WI38 (cell line): ENCODE measurements around the gene FKBP8.

Experiments used
- H3K4me3 ChIP-seq: 2 replicates; pipeline ENCODE4 v1.5.1; 2011; ENCODE audit warnings: low read depth, mild to moderate bottlenecking, control low read depth, low read length
- CTCF ChIP-seq: IDR thresholded peaks from 2 replicates; pipeline ENCODE4 v1.5.1; 2012; ENCODE audit warnings: low read depth, mild to moderate bottlenecking, control low read depth, low read length

FKBP8 gene

GRCh38 chr19:18587962-18588610 is 44.7 kb upstream of the FKBP8 start:
- peak overlapping the region; percentile 79 for H3K4me3 ChIP-seq
- TF ChIP-seq CTCF: no peak

- TF ChIP-seq CTCF: no peak
Observed at GRCh38 chr19:18587561-18587960, 44.2 kb upstream of the FKBP8 start.

GRCh38 chr19:18586306-18586705 is 42.9 kb upstream of the FKBP8 start:
- H3K4me3 ChIP-seq: no peak overlapping the region
- no peak for TF ChIP-seq CTCF

More at GRCh38 chr19:18587561-18587960, 44.2 kb upstream of the FKBP8 start:
- no peak overlapping the region for H3K4me3 ChIP-seq

GRCh38 chr19:18580311-18580710 is 36.9 kb upstream of the FKBP8 start:
- no peak overlapping the region for H3K4me3 ChIP-seq
- no peak for TF ChIP-seq CTCF

GRCh38 chr19:18577365-18577914 is 34.1 kb upstream of the FKBP8 start:
- no peak overlapping the region for H3K4me3 ChIP-seq
- TF ChIP-seq CTCF: no peak

- no peak for TF ChIP-seq CTCF
- H3K4me3 ChIP-seq: no peak overlapping the region
Observed at GRCh38 chr19:18576383-18576782, 33.0 kb upstream of the FKBP8 start.

- no peak overlapping the region for H3K4me3 ChIP-seq
- no peak for TF ChIP-seq CTCF
Observed at GRCh38 chr19:18574691-18575291, 31.4 kb upstream of the FKBP8 start.
